Measurements from ENCODE around the gene GSTM4. TPM values are rescaled to one million over a fixed set of nuclear protein-coding genes. Genes with fewer than 3 reads are reported as not detected.
A peak's percentile ranks its signal among the peaks of the same experiment; 100 is the strongest.

The GSTM4 gene
- total and polyA plus RNA-seq, 9 of the 15 experiments (the other 6 are each of a cell fraction or from before 2014, with no cell fraction given): 18.8 to 53.4 (median 38.8) TPM

GRCh38 chr1:109619576-109620400 is 36.1 kb upstream of the GSTM4 start, which contains the start of the genes AMPD2 and GNAT2 (continued):
- TF ChIP-seq CEBPZ (IDR thresholded peaks at IDR 0.05; ENCODE audit: borderline replicate concordance, low read depth, low read length) (no peak), ZNF740 (CRISPR knock-in tag; IDR thresholded peaks at IDR 0.05) (no peak), ZNF740 (tag; IDR thresholded peaks at IDR 0.05) (no peak), MTA1 (IDR thresholded peaks at IDR 0.05; ENCODE audit: borderline replicate concordance) (no peak; the same call in 1 of the 2 replicates), ZNF146 (CRISPR knock-in tag; IDR thresholded peaks at IDR 0.05; ENCODE audit: unreplicated experiment) (no peak), ZNF408 (CRISPR knock-in tag; IDR thresholded peaks at IDR 0.05; ENCODE audit: low read depth) (no peak), POLR2G (IDR thresholded peaks at IDR 0.05; ENCODE audit: low read depth, low read length) (peak; percentile 86), MCM5 (IDR thresholded peaks at IDR 0.05; ENCODE audit: low read depth) (no peak), HNRNPLL (IDR thresholded peaks at IDR 0.05; ENCODE audit: low read depth, low read length, poor library complexity, severe bottlenecking) (no peak), BRD4 (IDR thresholded peaks at IDR 0.05) (no peak; the same call in 1 of the 2 replicates), TARDBP (IDR thresholded peaks at IDR 0.05) (no peak), ZNF354B (CRISPR knock-in tag; IDR thresholded peaks at IDR 0.05) (no peak), ZNF174 (CRISPR knock-in tag; IDR thresholded peaks at IDR 0.05) (no peak), RBM22 (IDR thresholded peaks at IDR 0.05; ENCODE audit: low read depth, low read length, poor library complexity, severe bottlenecking) (no peak), FOS (IDR thresholded peaks at IDR 0.05; ENCODE audit: extremely low read depth, insufficient read length) (no peak), ZFX (CRISPR knock-in tag; IDR thresholded peaks at IDR 0.05) (peak; percentile 78), RFX7 (CRISPR knock-in tag; IDR thresholded peaks at IDR 0.05) (no peak), ZNF165 (CRISPR knock-in tag; IDR thresholded peaks at IDR 0.05; ENCODE audit: borderline replicate concordance) (no peak), ETS2 (tag; IDR thresholded peaks at IDR 0.05; ENCODE audit: borderline replicate concordance, poor library complexity, severe bottlenecking) (no peak), TBL1XR1 (IDR thresholded peaks at IDR 0.05; ENCODE audit: low read length in 2 of 2) (no peak)
- TF ChIP-seq, protein P1, sequence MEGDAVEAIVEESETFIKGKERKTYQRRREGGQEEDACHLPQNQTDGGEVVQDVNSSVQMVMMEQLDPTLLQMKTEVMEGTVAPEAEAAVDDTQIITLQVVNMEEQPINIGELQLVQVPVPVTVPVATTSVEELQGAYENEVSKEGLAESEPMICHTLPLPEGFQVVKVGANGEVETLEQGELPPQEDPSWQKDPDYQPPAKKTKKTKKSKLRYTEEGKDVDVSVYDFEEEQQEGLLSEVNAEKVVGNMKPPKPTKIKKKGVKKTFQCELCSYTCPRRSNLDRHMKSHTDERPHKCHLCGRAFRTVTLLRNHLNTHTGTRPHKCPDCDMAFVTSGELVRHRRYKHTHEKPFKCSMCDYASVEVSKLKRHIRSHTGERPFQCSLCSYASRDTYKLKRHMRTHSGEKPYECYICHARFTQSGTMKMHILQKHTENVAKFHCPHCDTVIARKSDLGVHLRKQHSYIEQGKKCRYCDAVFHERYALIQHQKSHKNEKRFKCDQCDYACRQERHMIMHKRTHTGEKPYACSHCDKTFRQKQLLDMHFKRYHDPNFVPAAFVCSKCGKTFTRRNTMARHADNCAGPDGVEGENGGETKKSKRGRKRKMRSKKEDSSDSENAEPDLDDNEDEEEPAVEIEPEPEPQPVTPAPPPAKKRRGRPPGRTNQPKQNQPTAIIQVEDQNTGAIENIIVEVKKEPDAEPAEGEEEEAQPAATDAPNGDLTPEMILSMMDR (IDR thresholded peaks at IDR 0.05 in 2 of 3, conservative IDR thresholded peaks at IDR 0.05 in 1 of 3; ENCODE audit: insufficient read depth in 2 of 3, low read depth in 1 of 3, low read length in 3 of 3): no peak
- TF ChIP-seq, protein P2, sequence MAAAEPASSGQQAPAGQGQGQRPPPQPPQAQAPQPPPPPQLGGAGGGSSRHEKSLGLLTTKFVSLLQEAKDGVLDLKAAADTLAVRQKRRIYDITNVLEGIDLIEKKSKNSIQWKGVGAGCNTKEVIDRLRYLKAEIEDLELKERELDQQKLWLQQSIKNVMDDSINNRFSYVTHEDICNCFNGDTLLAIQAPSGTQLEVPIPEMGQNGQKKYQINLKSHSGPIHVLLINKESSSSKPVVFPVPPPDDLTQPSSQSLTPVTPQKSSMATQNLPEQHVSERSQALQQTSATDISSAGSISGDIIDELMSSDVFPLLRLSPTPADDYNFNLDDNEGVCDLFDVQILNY (CRISPR knock-in tag; IDR thresholded peaks at IDR 0.05): no peak

All from K562 (cell line).